Sigmoid colon (tissue), 3 donors: ENCODE measurements around the gene NKD2.

Experiments used
- POLR2A ChIP-seq, 2 donors: fragments of 450-650 bp; IDR thresholded peaks; one replicate each; pipeline ENCODE4 v1.6.1; 2016; ENCODE audit warnings: antibody characterized with exemption in 2 of 2, mild to moderate bottlenecking in 2 of 2, moderate library complexity in 2 of 2
- TF ChIP-seq, protein P1 (sequence below), 4 experiments: fragments of 450-650 bp in 3 of 4; fragments of 200-600 bp in 1 of 4; IDR thresholded peaks; one replicate each; pipeline ENCODE4 v1.5.1; 2016 to 2019; ENCODE audit warnings: antibody characterized with exemption in 4 of 4, mild to moderate bottlenecking in 3 of 4, moderate library complexity in 2 of 4

DNA sequence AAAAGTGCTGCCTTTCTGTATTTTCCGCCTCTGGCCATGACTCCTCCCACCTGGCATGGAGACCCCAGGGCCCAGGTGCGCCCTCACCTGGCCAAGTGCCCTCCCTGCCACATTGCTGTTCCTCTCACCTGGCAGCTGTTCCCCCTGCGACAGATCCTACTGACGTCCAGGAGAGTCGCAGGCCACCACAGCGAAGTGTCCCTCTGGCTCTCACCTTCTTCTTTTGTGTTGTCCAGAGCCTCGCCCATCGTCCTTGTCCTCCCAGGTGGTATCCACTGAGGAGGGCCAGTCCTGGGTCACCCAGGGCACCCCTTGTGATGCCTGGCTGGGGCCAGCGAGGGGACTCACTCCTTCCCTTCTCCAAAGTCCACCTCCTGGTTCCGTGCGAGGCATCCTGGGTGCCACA lies 2.6 kb downstream of the NKD2 start:
- TF ChIP-seq POLR2A (IDR thresholded peaks at IDR 0.05) = no peak
- TF ChIP-seq, protein P1, sequence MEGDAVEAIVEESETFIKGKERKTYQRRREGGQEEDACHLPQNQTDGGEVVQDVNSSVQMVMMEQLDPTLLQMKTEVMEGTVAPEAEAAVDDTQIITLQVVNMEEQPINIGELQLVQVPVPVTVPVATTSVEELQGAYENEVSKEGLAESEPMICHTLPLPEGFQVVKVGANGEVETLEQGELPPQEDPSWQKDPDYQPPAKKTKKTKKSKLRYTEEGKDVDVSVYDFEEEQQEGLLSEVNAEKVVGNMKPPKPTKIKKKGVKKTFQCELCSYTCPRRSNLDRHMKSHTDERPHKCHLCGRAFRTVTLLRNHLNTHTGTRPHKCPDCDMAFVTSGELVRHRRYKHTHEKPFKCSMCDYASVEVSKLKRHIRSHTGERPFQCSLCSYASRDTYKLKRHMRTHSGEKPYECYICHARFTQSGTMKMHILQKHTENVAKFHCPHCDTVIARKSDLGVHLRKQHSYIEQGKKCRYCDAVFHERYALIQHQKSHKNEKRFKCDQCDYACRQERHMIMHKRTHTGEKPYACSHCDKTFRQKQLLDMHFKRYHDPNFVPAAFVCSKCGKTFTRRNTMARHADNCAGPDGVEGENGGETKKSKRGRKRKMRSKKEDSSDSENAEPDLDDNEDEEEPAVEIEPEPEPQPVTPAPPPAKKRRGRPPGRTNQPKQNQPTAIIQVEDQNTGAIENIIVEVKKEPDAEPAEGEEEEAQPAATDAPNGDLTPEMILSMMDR (IDR thresholded peaks at IDR 0.05) = no peak
